ENCODE data around the gene IQCN.
"Not testable (repeated sequence)": the region's sequence is repeated elsewhere in the genome, so short reads cannot be mapped to it uniquely, and the experiment has no call there.

IQCN gene

GRCh38 chr19:18209912-18210311 is 64.3 kb downstream of the IQCN start:
- not testable (repeated sequence) for DNase-seq (ENCODE audit: low read depth in 2 of 2)

- no peak for DNase-seq (ENCODE audit: low read depth in 2 of 2)
Observed at GRCh38 chr19:18208098-18208951, 65.9 kb downstream of the IQCN start.
